GM12801 (cell line): Measurements from ENCODE around the gene MAPKAPK3.

Experiments used
- CTCF ChIP-seq: IDR thresholded peaks from one replicate; pipeline ENCODE4 v1.5.1; 2011; ENCODE audit warnings: control low read depth; ENCODE audit not compliant: insufficient read length; ENCODE audit errors: extremely low read depth

Gene MAPKAPK3

GRCh38 chr3:50662408-50662807 lies 45.5 kb downstream of the MAPKAPK3 start:
- no peak for TF ChIP-seq CTCF

GRCh38 chr3:50665081-50665840 lies 48.3 kb downstream of the MAPKAPK3 start:
- no peak for TF ChIP-seq CTCF

- no peak for TF ChIP-seq CTCF
Measured at GRCh38 chr3:50666837-50667236, 49.9 kb downstream of the MAPKAPK3 start.

- TF ChIP-seq CTCF: no peak
Measured at GRCh38 chr3:50671331-50671730, 54.4 kb downstream of the MAPKAPK3 start.

GRCh38 chr3:50672656-50673055 lies 55.7 kb downstream of the MAPKAPK3 start:
- TF ChIP-seq CTCF: no peak

GRCh38 chr3:50673931-50674330 lies 57.0 kb downstream of the MAPKAPK3 start:
- TF ChIP-seq CTCF: no peak

- no peak for TF ChIP-seq CTCF
Measured at GRCh38 chr3:50674349-50675178, 57.6 kb downstream of the MAPKAPK3 start, which contains the start of gene DOCK3. TSS of gene DOCK3 (plus strand) at chr3:50674927. CDS start at chr3:50675264, 337 bp downstream.
